Type B pancreatic cell (in vitro differentiated cells): ENCODE data around the gene ASXL3. TPM values are rescaled to one million over a fixed set of nuclear protein-coding genes. Genes with fewer than 3 reads are reported as not detected.

Experiments used
- DNase-seq: peaks from one replicate; pipeline ENCODE4 v3.0.0; 2021; ENCODE audit warnings: mixed read lengths; ENCODE audit not compliant: unreplicated experiment; ENCODE audit errors: extremely low spot score
- H3K27ac Mint-ChIP-seq: 2 replicates; pipeline ENCODE4 v1.8.0; 2021; ENCODE audit warnings: mild to moderate bottlenecking, mixed read lengths
- H3K27me3 Mint-ChIP-seq: 2 replicates; pipeline ENCODE4 v1.8.0; 2021; ENCODE audit warnings: mixed read lengths
- H3K36me3 Mint-ChIP-seq: 2 replicates; pipeline ENCODE4 v1.8.0; 2021; ENCODE audit warnings: mixed read lengths
- H3K4me1 Mint-ChIP-seq: one replicate; pipeline ENCODE4 v1.8.0; 2021; ENCODE audit warnings: mixed read lengths; ENCODE audit not compliant: unreplicated experiment
- H3K4me3 Mint-ChIP-seq: 2 replicates; pipeline ENCODE4 v1.8.0; 2021; ENCODE audit warnings: mild to moderate bottlenecking, mixed read lengths
- H3K9me3 Mint-ChIP-seq: 2 replicates; pipeline ENCODE4 v1.8.0; 2021; ENCODE audit warnings: mixed read lengths
- CTCF ChIP-seq: fragments of 200-600 bp; sonication (generic); conservative IDR thresholded peaks from 2 replicates; pipeline ENCODE4 v1.5.0; 2021; ENCODE audit warnings: antibody characterized with exemption, mild to moderate bottlenecking
- total RNA-seq: library from RNA; stranded (reverse); gene quantifications from 2 replicates; pipeline ENCODE4 v1.2.1, GENCODE V29; 2021; ENCODE audit warnings: low replicate concordance

ASXL3 gene
- total RNA-seq, 1 donor from 2014 or later = 24.4 TPM

GRCh38 chr18:33677891-33678290 lies 99.9 kb downstream of the ASXL3 start:
- Mint-ChIP-seq H3K9me3 (no peaks in the 10 kb centered on the region), H3K27ac (no peak overlapping the region), H3K4me1 (peaks cover 10% of the 10 kb centered on the region), H3K36me3 (peaks cover 26% of the 10 kb centered on the region), H3K4me3 (no peak overlapping the region), H3K27me3 (no peaks in the 10 kb centered on the region)
- no peak for TF ChIP-seq CTCF
- no peak for DNase-seq

- Mint-ChIP-seq H3K9me3 (no peaks in the 10 kb centered on the region), H3K27ac (no peak overlapping the region), H3K27me3 (no peaks in the 10 kb centered on the region), H3K4me3 (no peak overlapping the region), H3K4me1 (peaks cover 4% of the 10 kb centered on the region), H3K36me3 (peaks cover 31% of the 10 kb centered on the region)
- DNase-seq = no peak
- no peak for TF ChIP-seq CTCF
These were observed 104.4 kb downstream of the ASXL3 start for GRCh38 chr18:33682436-33682835.

GRCh38 chr18:33694593-33694992 lies 116.6 kb downstream of the ASXL3 start:
- DNase-seq = no peak
- H3K4me1 Mint-ChIP-seq = no peaks in the 10 kb centered on the region
- H3K9me3 Mint-ChIP-seq = no peaks in the 10 kb centered on the region
- H3K27ac Mint-ChIP-seq = no peak overlapping the region
- H3K27me3 Mint-ChIP-seq = no peaks in the 10 kb centered on the region
- peaks cover 22% of the 10 kb centered on the region for H3K36me3 Mint-ChIP-seq
- no peak for TF ChIP-seq CTCF
- no peak overlapping the region for H3K4me3 Mint-ChIP-seq

GRCh38 chr18:33696332-33697162 lies 118.5 kb downstream of the ASXL3 start:
- no peak for DNase-seq
- no peak for TF ChIP-seq CTCF
- H3K27me3 Mint-ChIP-seq = no peaks in the 10 kb centered on the region
- no peak overlapping the region for H3K27ac Mint-ChIP-seq
- H3K4me3 Mint-ChIP-seq = no peak overlapping the region
- no peaks in the 10 kb centered on the region for H3K4me1 Mint-ChIP-seq
- H3K9me3 Mint-ChIP-seq = no peaks in the 10 kb centered on the region
- peaks cover 5% of the 10 kb centered on the region for H3K36me3 Mint-ChIP-seq

- no peaks in the 10 kb centered on the region for H3K27me3 Mint-ChIP-seq
- H3K9me3 Mint-ChIP-seq = no peaks in the 10 kb centered on the region
- H3K4me1 Mint-ChIP-seq = no peaks in the 10 kb centered on the region
- TF ChIP-seq CTCF = no peak
- H3K36me3 Mint-ChIP-seq = peaks cover 3% of the 10 kb centered on the region
- no peak for DNase-seq
- no peak overlapping the region for H3K4me3 Mint-ChIP-seq
- H3K27ac Mint-ChIP-seq = no peak overlapping the region
These were observed 119.5 kb downstream of the ASXL3 start for GRCh38 chr18:33697498-33697897.
